GM12874 (cell line): ENCODE measurements around the gene GRHL1.

Experiments
- CTCF ChIP-seq: IDR thresholded peaks from 2 replicates; pipeline ENCODE4 v1.5.1; 2011; ENCODE audit warnings: low read depth, mild to moderate bottlenecking, control low read depth, low read length, moderate library complexity; ENCODE audit not compliant: insufficient read depth

Gene GRHL1

GRCh38 chr2:10033251-10034006, 81.9 kb downstream of the GRHL1 start:
- TF ChIP-seq CTCF = no peak

- no peak for TF ChIP-seq CTCF
These were observed 83.0 kb downstream of the GRHL1 start for GRCh38 chr2:10034333-10035052.

GRCh38 chr2:10035053-10035422, 83.5 kb downstream of the GRHL1 start:
- no peak for TF ChIP-seq CTCF

GRCh38 chr2:10035633-10036032, 84.1 kb downstream of the GRHL1 start:
- TF ChIP-seq CTCF = no peak

- peak; percentile 40 for TF ChIP-seq CTCF
These were observed 84.8 kb downstream of the GRHL1 start for GRCh38 chr2:10036095-10036884.

GRCh38 chr2:10038123-10038522, 86.6 kb downstream of the GRHL1 start:
- TF ChIP-seq CTCF = no peak

GRCh38 chr2:10038716-10039115, 87.2 kb downstream of the GRHL1 start:
- no peak for TF ChIP-seq CTCF
